Heart left ventricle (tissue), 16 donors: Measurements from ENCODE around the gene PARP15. TPM values are rescaled to one million over a fixed set of nuclear protein-coding genes. Genes with fewer than 3 reads are reported as not detected.
"Not testable (repeated sequence)": the region's sequence is repeated elsewhere in the genome, so short reads cannot be mapped to it uniquely, and the experiment has no call there.

Experiments
- ATAC-seq, 4 donors: fragments of 200-7000 bp; cut with Tn5 transposase; one replicate each; pipeline ENCODE4 v1.9.1; 2020 to 2022; ENCODE audit warnings: moderate library complexity in 4 of 4, mild to moderate bottlenecking in 3 of 4, moderate number of reproducible peaks in 1 of 4
- DNase-seq, 5 donors: peaks; one replicate each; pipeline ENCODE4 v3.0.0-alpha.2; 2020
- H3K27ac ChIP-seq, 12 donors: fragments of 200-600 bp; sonication (generic) in 4 of 12; one replicate each; pipeline versions ENCODE4 v1.5.0 to v1.8.0; 2016 to 2022; ENCODE audit warnings: mild to moderate bottlenecking in 2 of 12
- H3K27me3 ChIP-seq, 9 donors: fragments of 200-600 bp; sonication (generic) in 2 of 9; one replicate each; pipeline versions ENCODE4 v1.5.1 to v1.8.0; 2016 to 2022; ENCODE audit warnings: mild to moderate bottlenecking in 3 of 9
- H3K36me3 ChIP-seq, 9 donors: fragments of 200-600 bp; sonication (generic) in 2 of 9; one replicate each; pipeline versions ENCODE4 v1.5.0 to v1.8.0; 2018 to 2022; ENCODE audit warnings: mild to moderate bottlenecking in 2 of 9
- H3K4me1 ChIP-seq, 12 donors: fragments of 200-600 bp; sonication (generic) in 4 of 12; one replicate each; pipeline versions ENCODE4 v1.5.0 to v1.8.0; 2016 to 2022; ENCODE audit warnings: mild to moderate bottlenecking in 3 of 12
- H3K4me3 ChIP-seq, 12 donors: fragments of 200-600 bp; sonication (generic) in 4 of 12; one replicate each; pipeline versions ENCODE4 v1.5.0 to v1.8.0; 2017 to 2022; ENCODE audit warnings: mild to moderate bottlenecking in 9 of 12, moderate library complexity in 4 of 12
- H3K9me3 ChIP-seq, 12 donors: fragments of 200-600 bp; sonication (generic) in 4 of 12; one replicate each; pipeline versions ENCODE4 v1.5.0 to v1.8.0; 2016 to 2022; ENCODE audit warnings: mild to moderate bottlenecking in 1 of 12
- CTCF ChIP-seq, 12 donors: fragments of 200-600 bp; sonication (generic) in 4 of 12; IDR thresholded peaks; one replicate each; pipeline versions ENCODE4 v1.5.0 to v1.8.0; 2018 to 2022; ENCODE audit warnings: antibody characterized with exemption in 12 of 12, mild to moderate bottlenecking in 5 of 12
- POLR2A ChIP-seq, 2 donors: fragments of 450-650 bp; IDR thresholded peaks; one replicate each; pipeline ENCODE4 v1.6.1; 2017; ENCODE audit warnings: antibody characterized with exemption in 2 of 2, mild to moderate bottlenecking in 2 of 2, moderate library complexity in 2 of 2
- WGBS, 4 donors: extraction: QIAGEN DNeasy Blood & Tissue Kit in 2 of 4; methylation state at CpG; one replicate each; pipeline versions ENCODE4 v1.1.5 to v1.1.7; 2013 to 2018; 5-methylcytosine and 5-hydroxymethylcytosine counted together
- intact Hi-C, 10 donors: fragments of 100-400 bp; cut with DNase I; formaldehyde crosslinking; loops; one replicate each; pipeline versions ENCODE4 v1.11.1 to v1.14.2; 2022
- polyA plus RNA-seq, 2 donors: library from polyadenylated mRNA; stranded (reverse); fragments of 200-250 nt; gene quantifications; one replicate each; pipeline ENCODE4 v1.2.3, GENCODE V29; 2013
- total RNA-seq, 9 donors: library from RNA; depleted of rRNA in 2 of 9; stranded (reverse); fragments of >200 nt in 2 of 9; fragmentation: NEBNext Ultra II Directional in 3 of 9; extraction: Animal tissue kit (Norgen Biotek cat#: 25700) in 3 of 9; gene quantifications; one replicate each; pipeline versions ENCODE4 v1.1.0 to v1.2.4, GENCODE V29; 2016 to 2023
- donor health status: ischemic (EF 13 %, LVEDD 7.1; RV severe dilation, severe dysfunction).
- donor health status: healthy with polysubstance abuse.
- donor health status: DM: no; HTN: yes; CAD: no.
- donor health status: DM: no; HTN: no; CAD: no.
- donor health status: ischemic (EF 25% LVEDD 6.9; RV normal size, moderate dysfunction).
- donor health status: ischemic (EF 25% LVEDD 5.7; RV mildly dilated, moderate dysfunction).
- donor health status: healthy.
- donor health status: DM: yes; HTN: yes; CAD: no.
- donor health status: ischemic (EF 35%, LVEDD 5.7; RV mildly dilated, moderate dysfunction).
- donor health status: nonischemic (EF 11% LVEDD 7.7; RV severe dilation, severe dysfunction).
- donor health status: DM: yes; HTN: yes; CAD: no.
- donor health status: PGD.
- donor health status: ischemic (EF 29% LVEDD 5.4; RV normal size, mild dysfunction).
- donor health status: nonischemic (EF 23%, LVEDD 6.1; RV moderate dilation, normal function).

The PARP15 gene
- total and polyA plus RNA-seq, 11 donors: 0.21 to 2.9 (median 0.67) TPM

DNA sequence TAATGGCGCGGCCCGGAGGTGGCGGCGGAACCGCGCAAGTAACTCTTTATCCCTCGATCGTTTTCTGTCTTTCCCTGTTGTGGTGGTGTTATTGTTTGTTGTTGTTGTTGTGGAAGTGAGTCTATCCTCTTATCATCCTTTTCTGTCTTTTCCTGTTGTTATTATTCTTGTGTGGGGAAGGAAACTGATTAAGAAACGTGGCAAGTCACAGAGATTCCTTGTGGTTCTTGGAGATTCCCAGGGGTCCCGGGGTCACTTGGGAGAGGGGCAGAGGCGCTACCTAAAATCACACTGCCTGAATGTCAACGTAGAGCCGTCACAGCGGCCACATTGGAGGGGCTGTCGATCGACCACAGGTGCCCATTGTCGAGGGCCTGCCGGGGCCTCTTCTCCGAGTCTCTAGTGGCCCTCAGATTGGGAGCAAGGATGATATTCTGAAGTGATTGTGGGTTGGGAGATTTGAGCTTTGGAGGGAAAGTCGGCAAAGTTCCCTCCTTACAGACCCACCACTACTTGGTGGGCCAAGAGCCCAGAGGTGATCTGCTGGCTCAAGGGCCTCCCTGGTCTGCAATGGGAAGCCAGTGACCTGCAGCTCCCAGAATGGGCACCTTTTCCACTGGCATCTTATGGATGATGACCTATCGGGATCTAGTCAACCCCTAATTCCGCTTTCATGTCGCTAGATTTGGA lies 104.0 kb downstream of the PARP15 start:
- DNase-seq: peak in 1 of 5 donors; percentile 26
- no peak for TF ChIP-seq POLR2A (IDR thresholded peaks at IDR 0.05)
- TF ChIP-seq CTCF (IDR thresholded peaks at IDR 0.05): peak in 1 of 12 donors; percentile 2
- Histone ChIP-seq H3K4me3 (peak overlapping the region; percentile 55 to 92 (median 80)), H3K36me3 (peaks cover 0 to 17% (median 0%) of the 10 kb centered on the region in 9 donors), H3K27ac (peak overlapping the region; percentile 76 to 96 (median 94)), H3K27me3 (no peaks in the 10 kb centered on the region), H3K4me1 (peaks cover 0 to 60% (median 20%) of the 10 kb centered on the region in 12 donors), H3K9me3 (no peaks in the 10 kb centered on the region)
- 22 to 32% (median 25%) methylated on average over 22 to 24 of the region's 24 CpGs for WGBS, 4 donors
- ATAC-seq: no peak
- intact Hi-C loops: loop anchor here in 8 of 10 donors (2.0 to 10.0 kb wide), 9 partner anchors 111 to 1134 kb away; partner anchors contain the start of genes HSPBAP1 (in 2 of the 8), WDR5B (in 2 of the 8), DTX3L (in 1 of the 8) and PARP9 (in 1 of the 8)

- 53 to 65% (median 59%) methylated on average over 3 of the region's 3 CpGs for WGBS, 4 donors
These were observed 104.5 kb downstream of the PARP15 start for GRCh38 chr3:122681974-122682409.

GRCh38 chr3:122682778-122683411 lies 105.4 kb downstream of the PARP15 start:
- H3K4me3 ChIP-seq: peak overlapping the region in 10 of 12 donors; percentile 68 to 92 (median 80)
- not testable (repeated sequence) for DNase-seq, H3K27me3 ChIP-seq, H3K9me3 ChIP-seq, ATAC-seq
- H3K36me3 ChIP-seq: peaks cover 0 to 31% (median 0%) of the 10 kb centered on the region in 9 donors
- WGBS, 4 donors: 71 to 75% (median 73%) methylated on average over 11 of the region's 11 CpGs
- peaks cover 0 to 56% (median 20%) of the 10 kb centered on the region in 12 donors for H3K4me1 ChIP-seq
- peak overlapping the region; percentile 11 to 95 (median 50) for H3K27ac ChIP-seq
- intact Hi-C loops: loop anchor here in 7 of 10 donors (5.0 to 10.0 kb wide), 8 partner anchors 109 to 1136 kb away; partner anchors contain the start of genes HSPBAP1 (in 2 of the 7), WDR5B (in 2 of the 7), DTX3L (in 1 of the 7) and PARP9 (in 1 of the 7)

More at GRCh38 chr3:122681974-122682409, 104.5 kb downstream of the PARP15 start:
- no peak for ATAC-seq
- intact Hi-C loops: loop anchor here in 8 of 10 donors (2.0 to 10.0 kb wide), 9 partner anchors 110 to 1135 kb away; partner anchors contain the start of genes HSPBAP1 (in 2 of the 8), WDR5B (in 2 of the 8), DTX3L (in 1 of the 8) and PARP9 (in 1 of the 8)
- peak overlapping the region; percentile 76 to 96 (median 94) for H3K27ac ChIP-seq
- peaks cover 0 to 22% (median 0%) of the 10 kb centered on the region in 9 donors for H3K36me3 ChIP-seq
- DNase-seq: no peak
- no peaks in the 10 kb centered on the region for H3K27me3 ChIP-seq
- TF ChIP-seq CTCF (IDR thresholded peaks at IDR 0.05) (no peak), POLR2A (IDR thresholded peaks at IDR 0.05) (no peak)
- H3K4me1 ChIP-seq: peaks cover 0 to 60% (median 20%) of the 10 kb centered on the region in 12 donors
- H3K9me3 ChIP-seq: no peaks in the 10 kb centered on the region
- H3K4me3 ChIP-seq: peak overlapping the region; percentile 55 to 92 (median 80)

- Histone ChIP-seq H3K36me3 (peaks cover 0 to 33% (median 2%) of the 10 kb centered on the region in 9 donors), H3K9me3 (no peaks in the 10 kb centered on the region), H3K27me3 (no peaks in the 10 kb centered on the region), H3K4me3 (no peak overlapping the region), H3K27ac (peak overlapping the region in 1 of 12 donors; percentile 38), H3K4me1 (peaks cover 0 to 30% (median 4%) of the 10 kb centered on the region in 12 donors)
- 83 to 100% (median 85%) methylated on average over 2 of the region's 2 CpGs for WGBS, 4 donors
- TF ChIP-seq POLR2A (IDR thresholded peaks at IDR 0.05) (no peak), CTCF (IDR thresholded peaks at IDR 0.05) (no peak)
- intact Hi-C loops: loop anchor here in 2 of 10 donors (10.0 kb wide), 2 partner anchors 272 to 292 kb away; partner anchors contain the start of gene WDR5B (in 1 of the 2)
- no peak for DNase-seq
- ATAC-seq: peak in 3 of 4 donors; percentile 43 to 78 (median 54)
These were observed 109.8 kb downstream of the PARP15 start for GRCh38 chr3:122687298-122687697.

Other genes with a start within 250 kb of the PARP15 start
- gene MIX23, start 194.4 kb upstream of the PARP15 start, total RNA-seq: 10 to 100 TPM; 15.1 to 37.6 (median 22.4) TPM
- 10 to 100 TPM; 44.9 to 73.8 TPM for gene MIX23, start 194.4 kb upstream of the PARP15 start, polyA plus RNA-seq
- 100 to 1,000 TPM in 6 of 9 donors, 10 to 100 TPM in 3; 46.7 to 135 (median 108) TPM for gene FAM162A, start 193.5 kb upstream of the PARP15 start, total RNA-seq
- gene FAM162A, start 193.5 kb upstream of the PARP15 start, polyA plus RNA-seq: 100 to 1,000 TPM; 109 to 269 TPM
- gene WDR5B, start 161.6 kb upstream of the PARP15 start, total RNA-seq: 1 to 10 TPM; 1.8 to 4.9 (median 2.9) TPM
- 1 to 10 TPM; 1.3 to 2.0 TPM for gene WDR5B, start 161.6 kb upstream of the PARP15 start, polyA plus RNA-seq
- gene KPNA1, start 62.7 kb upstream of the PARP15 start, total RNA-seq: 100 to 1,000 TPM in 3 of 9 donors, 10 to 100 TPM in 6; 34.1 to 127 (median 72.6) TPM
- gene KPNA1, start 62.7 kb upstream of the PARP15 start, polyA plus RNA-seq: 10 to 100 TPM; 13.5 to 28.1 TPM
- gene PARP9, start 13.3 kb upstream of the PARP15 start, total RNA-seq: 10 to 100 TPM in 8 of 9 donors, 1 to 10 TPM in 1; 8.5 to 73.0 (median 15.1) TPM
- gene PARP9, start 13.3 kb upstream of the PARP15 start, polyA plus RNA-seq: 1 to 10 TPM; 8.2 to 8.8 TPM
- 10 to 100 TPM; 10.2 to 78.2 (median 13.4) TPM for gene DTX3L, start 13.3 kb upstream of the PARP15 start, total RNA-seq
- 1 to 10 TPM; 4.8 to 5.7 TPM for gene DTX3L, start 13.3 kb upstream of the PARP15 start, polyA plus RNA-seq
- 100 to 1,000 TPM in 1 of 9 donors, 10 to 100 TPM in 8; 10.1 to 104 (median 15.6) TPM for gene PARP14, start 103.2 kb downstream of the PARP15 start, total RNA-seq
- 1 to 10 TPM; 5.0 to 7.1 TPM for gene PARP14, start 103.2 kb downstream of the PARP15 start, polyA plus RNA-seq
- 1 to 10 TPM; 2.6 to 6.0 (median 3.7) TPM for gene HSPBAP1, start 216.2 kb downstream of the PARP15 start, total RNA-seq
- 1 to 10 TPM; 3.7 to 6.4 TPM for gene HSPBAP1, start 216.2 kb downstream of the PARP15 start, polyA plus RNA-seq
- gene SLC49A4, start 217.4 kb downstream of the PARP15 start, total RNA-seq: 10 to 100 TPM; 13.2 to 25.4 (median 15.5) TPM
- 1 to 10 TPM; 5.6 to 8.2 TPM for gene SLC49A4, start 217.4 kb downstream of the PARP15 start, polyA plus RNA-seq